ENCODE measurements around the gene HMOX2. TPM values are rescaled to one million over a fixed set of nuclear protein-coding genes. Genes with fewer than 3 reads are reported as not detected.

The HMOX2 gene
- total RNA-seq, 4 donors from 2014 or later = 46.4 to 495 (median 55.7) TPM

GRCh38 chr16:4534151-4534790 lies 58.1 kb downstream of the HMOX2 start:
- Histone ChIP-seq H3K36me3 (no peaks in the 10 kb centered on the region), H3K4me1 (peaks cover 8 to 23% (median 16%) of the 10 kb centered on the region in 4 donors), H3K27ac (no peak overlapping the region), H3K27me3 (peaks cover 3% of the 10 kb centered on the region), H3K4me3 (no peak overlapping the region), H3K9me3 (peaks cover 0 to 3% of the 10 kb centered on the region in 2 donors)
- 93 to 100% methylated on average over 1 to 13 of the region's 13 CpGs for WGBS, 2 donors (ENCODE audit: low coverage in 1 of 2)
- no peak for DNase-seq
- intact Hi-C loops (cut with DNase I; ENCODE audit: low total_unique reads) (no loop called here), in situ Hi-C loops (cut with MboI; ENCODE audit: low pct_ligation_motif_present in 1 of 4, low pct_unique_long_range_greater_than_20kb in 1 of 4, low sequenced_read_pairs in 3 of 4) (no loop called here)
- no peak for TF ChIP-seq CTCF (IDR thresholded peaks at IDR 0.05)
- no peak for TF ChIP-seq POLR2AphosphoS5 (IDR thresholded peaks at IDR 0.05)
- no peak for TF ChIP-seq POLR2A (IDR thresholded peaks at IDR 0.05)
- TF ChIP-seq EP300 (IDR thresholded peaks at IDR 0.05; ENCODE audit: low read depth) = no peak

GRCh38 chr16:4535627-4536108 lies 59.5 kb downstream of the HMOX2 start:
- intact Hi-C loops (cut with DNase I; ENCODE audit: low total_unique reads) (no loop called here), in situ Hi-C loops (cut with MboI; ENCODE audit: low pct_ligation_motif_present in 1 of 4, low pct_unique_long_range_greater_than_20kb in 1 of 4, low sequenced_read_pairs in 3 of 4) (no loop called here)
- WGBS, 2 donors (ENCODE audit: low coverage in 1 of 2) = 81 to 86% methylated on average over 2 to 7 of the region's 7 CpGs
- H3K9me3 ChIP-seq = peaks cover 3 to 8% of the 10 kb centered on the region in 2 donors
- H3K27ac ChIP-seq = no peak overlapping the region
- H3K4me1 ChIP-seq = peaks cover 6 to 16% (median 10%) of the 10 kb centered on the region in 4 donors
- H3K27me3 ChIP-seq = peaks cover 3% of the 10 kb centered on the region
- no peak for TF ChIP-seq EP300 (IDR thresholded peaks at IDR 0.05; ENCODE audit: low read depth)
- no peak for TF ChIP-seq POLR2A (IDR thresholded peaks at IDR 0.05)
- no peak for TF ChIP-seq CTCF (IDR thresholded peaks at IDR 0.05)
- TF ChIP-seq POLR2AphosphoS5 (IDR thresholded peaks at IDR 0.05) = no peak
- H3K4me3 ChIP-seq = no peak overlapping the region
- H3K36me3 ChIP-seq = no peaks in the 10 kb centered on the region
- no peak for DNase-seq

GRCh38 chr16:4536391-4537106 lies 60.4 kb downstream of the HMOX2 start:
- H3K36me3 ChIP-seq = no peaks in the 10 kb centered on the region
- peaks cover 3 to 8% of the 10 kb centered on the region in 2 donors for H3K9me3 ChIP-seq
- no peak for TF ChIP-seq POLR2AphosphoS5 (IDR thresholded peaks at IDR 0.05)
- TF ChIP-seq EP300 (IDR thresholded peaks at IDR 0.05; ENCODE audit: low read depth) = no peak
- TF ChIP-seq CTCF (IDR thresholded peaks at IDR 0.05) = no peak
- no peak for DNase-seq
- peak overlapping the region in 1 of 4 donors; percentile 92 for H3K27ac ChIP-seq
- peaks cover 3% of the 10 kb centered on the region for H3K27me3 ChIP-seq
- intact Hi-C loops (cut with DNase I; ENCODE audit: low total_unique reads) (no loop called here), in situ Hi-C loops (cut with MboI; ENCODE audit: low pct_ligation_motif_present in 1 of 4, low pct_unique_long_range_greater_than_20kb in 1 of 4, low sequenced_read_pairs in 3 of 4) (no loop called here)
- H3K4me3 ChIP-seq = no peak overlapping the region
- 92 to 96% methylated on average over 6 to 15 of the region's 15 CpGs for WGBS, 2 donors (ENCODE audit: low coverage in 1 of 2)
- H3K4me1 ChIP-seq = peaks cover 6 to 16% (median 10%) of the 10 kb centered on the region in 4 donors

Data from transverse colon (tissue), 4 donors.